Sigmoid colon (tissue), 7 donors: ENCODE data around the gene INVS. TPM values are rescaled to one million over a fixed set of nuclear protein-coding genes. Genes with fewer than 3 reads are reported as not detected.

ENCODE experiments used
- DNase-seq: peaks from one replicate; pipeline ENCODE4 v3.0.0-alpha.2; 2019
- H3K27ac ChIP-seq, 4 donors: fragments of 200-600 bp; sonication (generic); one replicate each; pipeline ENCODE4 v1.5.1; 2016 to 2019; ENCODE audit warnings: mild to moderate bottlenecking in 1 of 4
- H3K27me3 ChIP-seq, 3 donors: fragments of 200-600 bp; sonication (generic); one replicate each; pipeline ENCODE4 v1.5.1; 2019; ENCODE audit warnings: mild to moderate bottlenecking in 1 of 3
- H3K36me3 ChIP-seq, 4 donors: fragments of 200-600 bp; sonication (generic); one replicate each; pipeline ENCODE4 v1.5.1; 2016 to 2019
- H3K4me1 ChIP-seq, 4 donors: fragments of 200-600 bp; sonication (generic); one replicate each; pipeline ENCODE4 v1.5.1; 2017 to 2019
- H3K4me3 ChIP-seq, 4 donors: fragments of 200-600 bp; sonication (generic); one replicate each; pipeline ENCODE4 v1.5.1; 2017 to 2019; ENCODE audit warnings: mild to moderate bottlenecking in 2 of 4, moderate library complexity in 1 of 4
- H3K9me3 ChIP-seq, 4 donors: fragments of 200-600 bp in 3 of 4; sonication (generic) in 3 of 4; one replicate each; pipeline versions ENCODE4 v1.5.1 to v1.6.1; 2013 to 2019
- CTCF ChIP-seq, 4 experiments: fragments of 450-650 bp in 3 of 4; fragments of 200-600 bp in 1 of 4; IDR thresholded peaks; one replicate each; pipeline ENCODE4 v1.5.1; 2016 to 2019; ENCODE audit warnings: antibody characterized with exemption in 4 of 4, mild to moderate bottlenecking in 3 of 4, moderate library complexity in 2 of 4
- EP300 ChIP-seq, 4 donors: sonication (generic); formaldehyde crosslinking; IDR thresholded peaks; one replicate each; pipeline ENCODE4 v1.6.1; 2017; ENCODE audit warnings: antibody characterized with exemption in 4 of 4
- POLR2A ChIP-seq, 2 donors: fragments of 450-650 bp; IDR thresholded peaks; one replicate each; pipeline ENCODE4 v1.6.1; 2016; ENCODE audit warnings: antibody characterized with exemption in 2 of 2, mild to moderate bottlenecking in 2 of 2, moderate library complexity in 2 of 2
- POLR2AphosphoS5 ChIP-seq, 4 donors: sonication (generic); formaldehyde crosslinking; IDR thresholded peaks; one replicate each; pipeline ENCODE4 v1.6.1; 2017; ENCODE audit warnings: antibody characterized with exemption in 4 of 4
- WGBS, 2 donors: extraction: QIAGEN DNeasy Blood & Tissue Kit; methylation state at CpG; one replicate each; pipeline ENCODE4 v1.1.7; 2013; 5-methylcytosine and 5-hydroxymethylcytosine counted together
- intact Hi-C: fragments of 100-400 bp; cut with DNase I; formaldehyde crosslinking; loops from one replicate; pipeline ENCODE4 v1.15.1; 2023
- polyA plus RNA-seq, 3 donors: library from polyadenylated mRNA; stranded (reverse); fragments of 200-250 nt; gene quantifications; one replicate each; pipeline ENCODE4 v1.2.3, GENCODE V29; 2013
- total RNA-seq, 4 donors: library from RNA; depleted of rRNA; stranded (reverse); fragments of >200 nt; gene quantifications; one replicate each; pipeline ENCODE4 v1.1.0, GENCODE V29; 2016
- donor health status: healthy with polysubstance abuse.
- donor health status: Bipolar disorder and iron deficiency.
- donor health status: healthy.

Gene INVS
- total and polyA plus RNA-seq, 7 donors = 1.2 to 41.3 (median 27.4) TPM

GRCh38 chr9:100167915-100168654 lies 69.0 kb downstream of the INVS start:
- Histone ChIP-seq H3K4me3 (no peak overlapping the region), H3K27ac (no peak overlapping the region), H3K27me3 (no peaks in the 10 kb centered on the region), H3K36me3 (peaks cover 0 to 6% (median 0%) of the 10 kb centered on the region in 4 donors), H3K4me1 (no peaks in the 10 kb centered on the region), H3K9me3 (no peaks in the 10 kb centered on the region)
- 79 to 91% methylated on average over 5 of the region's 5 CpGs for WGBS, 2 donors
- TF ChIP-seq EP300 (IDR thresholded peaks at IDR 0.05) = no peak
- no peak for TF ChIP-seq POLR2A (IDR thresholded peaks at IDR 0.05)
- no peak for TF ChIP-seq POLR2AphosphoS5 (IDR thresholded peaks at IDR 0.05)
- no peak for TF ChIP-seq CTCF (IDR thresholded peaks at IDR 0.05)
- intact Hi-C loops = no loop called here
- DNase-seq = no peak

GRCh38 chr9:100170085-100170484 lies 71.0 kb downstream of the INVS start:
- TF ChIP-seq POLR2A (IDR thresholded peaks at IDR 0.05) (no peak), CTCF (IDR thresholded peaks at IDR 0.05) (no peak), EP300 (IDR thresholded peaks at IDR 0.05) (no peak), POLR2AphosphoS5 (IDR thresholded peaks at IDR 0.05) (no peak)
- Histone ChIP-seq H3K4me1 (no peaks in the 10 kb centered on the region), H3K27ac (no peak overlapping the region), H3K9me3 (no peaks in the 10 kb centered on the region), H3K4me3 (no peak overlapping the region), H3K27me3 (no peaks in the 10 kb centered on the region), H3K36me3 (peaks cover 0 to 6% (median 0%) of the 10 kb centered on the region in 4 donors)
- DNase-seq = no peak
- intact Hi-C loops = no loop called here

- no peak for TF ChIP-seq EP300 (IDR thresholded peaks at IDR 0.05)
- TF ChIP-seq POLR2A (IDR thresholded peaks at IDR 0.05) = no peak
- TF ChIP-seq POLR2AphosphoS5 (IDR thresholded peaks at IDR 0.05) = no peak
- no peak for TF ChIP-seq CTCF (IDR thresholded peaks at IDR 0.05)
- H3K36me3 ChIP-seq = peaks cover 0 to 6% (median 0%) of the 10 kb centered on the region in 4 donors
- no peak for DNase-seq
- no peak overlapping the region for H3K4me3 ChIP-seq
- H3K9me3 ChIP-seq = no peaks in the 10 kb centered on the region
- intact Hi-C loops = no loop called here
- H3K4me1 ChIP-seq = no peaks in the 10 kb centered on the region
- no peak overlapping the region for H3K27ac ChIP-seq
- no peaks in the 10 kb centered on the region for H3K27me3 ChIP-seq
These were observed 71.5 kb downstream of the INVS start for GRCh38 chr9:100170556-100170955.

GRCh38 chr9:100186356-100186755 lies 87.3 kb downstream of the INVS start:
- Histone ChIP-seq H3K9me3 (peaks cover 0 to 16% (median 13%) of the 10 kb centered on the region in 4 donors), H3K36me3 (no peaks in the 10 kb centered on the region), H3K27ac (no peak overlapping the region), H3K4me3 (no peak overlapping the region), H3K27me3 (no peaks in the 10 kb centered on the region), H3K4me1 (no peaks in the 10 kb centered on the region)
- no peak for TF ChIP-seq CTCF (IDR thresholded peaks at IDR 0.05)
- no peak for TF ChIP-seq EP300 (IDR thresholded peaks at IDR 0.05)
- TF ChIP-seq POLR2A (IDR thresholded peaks at IDR 0.05) = no peak
- TF ChIP-seq POLR2AphosphoS5 (IDR thresholded peaks at IDR 0.05) = no peak
- no peak for DNase-seq
- 85 to 90% methylated on average over 1 of the region's 1 CpG for WGBS, 2 donors
- intact Hi-C loops = no loop called here

GRCh38 chr9:100190339-100190738 lies 91.3 kb downstream of the INVS start:
- H3K4me3 ChIP-seq = no peak overlapping the region
- H3K4me1 ChIP-seq = no peaks in the 10 kb centered on the region
- intact Hi-C loops = no loop called here
- WGBS, 2 donors = 96 to 97% methylated on average over 2 of the region's 2 CpGs
- H3K9me3 ChIP-seq = peaks cover 0 to 23% (median 14%) of the 10 kb centered on the region in 4 donors
- H3K27ac ChIP-seq = no peak overlapping the region
- TF ChIP-seq EP300 (IDR thresholded peaks at IDR 0.05) (no peak), POLR2AphosphoS5 (IDR thresholded peaks at IDR 0.05) (no peak), POLR2A (IDR thresholded peaks at IDR 0.05) (no peak), CTCF (IDR thresholded peaks at IDR 0.05) (no peak)
- H3K27me3 ChIP-seq = no peaks in the 10 kb centered on the region
- no peaks in the 10 kb centered on the region for H3K36me3 ChIP-seq
- DNase-seq = no peak
